NT2/D1 (cell line): ENCODE data around the gene IMPA2.

Source experiments
- DNase-seq: peaks from one replicate; pipeline ENCODE4 v3.0.0-alpha.2; 2011; ENCODE audit warnings: low read depth, low spot score
- H3K27me3 ChIP-seq: 2 replicates; pipeline ENCODE4 v1.6.0; 2011; ENCODE audit warnings: mild to moderate bottlenecking; ENCODE audit not compliant: insufficient read length, insufficient read depth
- H3K36me3 ChIP-seq: 2 replicates; pipeline ENCODE4 v1.6.1; 2011; ENCODE audit warnings: mild to moderate bottlenecking, low read length, mixed read lengths; ENCODE audit not compliant: insufficient read depth, insufficient read length
- H3K4me1 ChIP-seq: 2 replicates; pipeline ENCODE4 v1.5.1; 2011; ENCODE audit not compliant: insufficient read depth, insufficient read length
- H3K4me3 ChIP-seq: 2 replicates; pipeline ENCODE4 v1.5.1; 2011; ENCODE audit warnings: low read depth; ENCODE audit not compliant: insufficient read length
- H3K9ac ChIP-seq: 2 replicates; pipeline ENCODE4 v1.6.0; 2011; ENCODE audit warnings: low read depth; ENCODE audit not compliant: insufficient read length
- H3K9me3 ChIP-seq: 2 replicates; pipeline ENCODE4 v1.5.1; 2011; ENCODE audit warnings: mild to moderate bottlenecking, low read length; ENCODE audit not compliant: insufficient read depth
- SUZ12 ChIP-seq: IDR thresholded peaks from 2 replicates; pipeline ENCODE4 v1.6.1; 2011; ENCODE audit not compliant: insufficient read length, insufficient read depth; ENCODE audit errors: extremely low read depth
- YY1 ChIP-seq: IDR thresholded peaks from 2 replicates; pipeline ENCODE4 v1.6.1; 2011; ENCODE audit not compliant: insufficient read length, insufficient read depth
- ZNF274 ChIP-seq: IDR thresholded peaks from 2 replicates; pipeline ENCODE4 v1.6.1; 2011; ENCODE audit warnings: mild to moderate bottlenecking, low read depth, low read length

Gene IMPA2

DNA sequence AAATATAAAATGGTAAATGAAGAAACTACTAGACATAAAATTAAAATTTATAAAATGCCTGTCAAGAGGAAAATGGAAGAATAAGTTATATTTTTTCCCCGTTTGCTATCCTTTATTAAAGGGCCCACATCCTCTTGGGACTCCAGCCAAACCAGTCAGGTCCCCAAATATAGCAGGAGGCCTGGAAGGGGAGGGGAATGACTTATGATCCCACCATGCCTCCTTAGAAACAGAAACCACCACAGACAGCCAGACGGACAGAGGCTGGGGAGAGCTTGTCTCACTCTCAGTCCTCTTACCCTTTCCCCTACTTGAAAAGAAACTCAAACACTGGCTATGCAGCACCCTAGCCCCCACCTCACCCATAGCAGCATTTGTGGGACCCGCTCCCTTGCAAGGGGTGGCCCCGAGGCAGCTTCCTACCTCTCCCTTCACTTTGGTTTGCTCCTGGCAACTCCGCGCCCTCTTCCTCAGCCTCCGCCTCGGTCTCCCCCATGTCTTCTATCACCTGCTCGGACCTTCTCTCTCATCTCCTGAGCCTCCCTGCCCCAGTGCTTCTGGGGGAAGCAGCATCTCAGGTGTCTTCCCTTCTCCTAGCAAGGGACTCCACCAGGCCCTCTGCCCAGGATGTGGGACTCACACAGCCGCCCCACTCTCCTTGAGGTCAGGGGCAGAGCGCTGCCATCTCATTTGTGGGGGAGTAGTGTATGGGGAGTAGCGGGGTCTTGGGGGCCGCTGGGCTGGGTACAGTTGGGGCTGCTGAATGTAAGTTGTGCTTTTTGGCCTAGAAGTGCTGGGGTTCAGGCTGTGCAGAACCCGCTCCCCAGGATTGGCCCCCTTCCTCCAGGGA is 75.0 kb downstream of the IMPA2 start:
- no peak for TF ChIP-seq SUZ12
- no peak for TF ChIP-seq YY1
- TF ChIP-seq ZNF274: no peak

DNA sequence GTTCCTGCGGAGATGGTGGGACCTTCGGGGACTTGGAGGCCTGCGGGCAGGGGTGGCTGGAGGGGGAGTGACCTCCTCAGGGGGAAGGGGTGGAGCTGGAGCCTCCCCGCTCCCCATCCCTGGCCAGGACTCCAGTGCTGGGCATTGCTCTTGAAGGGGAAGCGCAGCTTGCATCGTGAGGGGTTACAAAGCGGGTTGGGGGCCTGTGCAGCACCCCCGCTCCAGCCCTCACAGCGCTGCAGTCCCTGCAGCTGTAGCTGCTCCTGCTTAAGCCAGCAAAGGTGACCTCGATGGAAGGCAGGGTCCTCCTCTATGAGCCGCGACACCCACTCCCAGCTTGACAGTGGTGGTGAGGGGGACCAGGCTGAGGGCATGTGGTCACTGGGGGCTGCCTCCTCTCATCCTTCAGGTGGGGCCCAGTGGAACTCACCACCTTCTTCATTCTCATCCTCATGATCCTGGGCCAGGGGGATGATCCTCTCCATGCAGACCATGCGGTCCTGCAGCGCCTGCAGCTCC is 75.6 kb downstream of the IMPA2 start:
- H3K4me3 ChIP-seq: no peak overlapping the region
- no peaks in the 10 kb centered on the region for H3K27me3 ChIP-seq
- H3K4me1 ChIP-seq: no peaks in the 10 kb centered on the region
- no peak overlapping the region for H3K9ac ChIP-seq
- DNase-seq: no peak
- no peak for TF ChIP-seq SUZ12
- TF ChIP-seq YY1: no peak
- no peak for TF ChIP-seq ZNF274
- H3K36me3 ChIP-seq: no peaks in the 10 kb centered on the region
- peaks cover 24% of the 10 kb centered on the region; the same call in 1 of the 2 replicates for H3K9me3 ChIP-seq

More for the DNA sequence above, 75.0 kb downstream of the IMPA2 start:
- Histone ChIP-seq H3K9me3 (peaks cover 17% of the 10 kb centered on the region; the same call in 1 of the 2 replicates), H3K27me3 (no peaks in the 10 kb centered on the region), H3K4me3 (no peak overlapping the region), H3K36me3 (no peaks in the 10 kb centered on the region), H3K4me1 (no peaks in the 10 kb centered on the region), H3K9ac (no peak overlapping the region)
- no peak for DNase-seq

DNA sequence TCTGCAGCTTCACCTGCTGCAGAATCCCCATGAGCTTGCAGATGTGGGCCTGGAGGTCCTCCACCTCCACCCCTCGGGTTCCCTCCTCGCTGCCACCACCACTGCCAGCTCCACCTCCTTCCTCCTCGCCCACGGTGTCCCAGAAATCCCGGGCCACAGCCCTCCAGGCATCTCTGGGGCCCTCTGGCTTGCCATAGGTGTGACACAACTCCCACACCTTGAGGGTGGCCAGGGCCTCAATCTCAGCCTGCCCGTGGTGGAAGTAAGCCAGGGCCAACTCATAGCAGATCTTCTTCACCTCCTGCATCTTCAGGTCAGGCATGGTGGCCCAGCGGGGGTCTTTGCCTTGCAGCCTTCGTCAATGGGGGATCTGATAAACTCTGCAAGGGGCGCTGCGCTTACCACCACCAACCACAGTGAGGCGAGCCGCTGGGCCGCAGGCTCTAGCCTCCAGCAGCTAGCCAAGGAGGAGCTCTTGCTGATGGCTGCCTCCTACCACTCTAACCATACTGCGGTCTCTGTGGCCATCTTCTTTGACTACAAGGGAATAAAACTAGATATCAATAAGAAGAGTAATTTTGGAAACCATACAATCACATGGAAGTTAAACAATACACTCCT is 76.2 kb downstream of the IMPA2 start:
- H3K9me3 ChIP-seq: peaks cover 30% of the 10 kb centered on the region; the same call in 1 of the 2 replicates
- no peak for TF ChIP-seq ZNF274
- TF ChIP-seq SUZ12: no peak
- no peak for TF ChIP-seq YY1

DNA sequence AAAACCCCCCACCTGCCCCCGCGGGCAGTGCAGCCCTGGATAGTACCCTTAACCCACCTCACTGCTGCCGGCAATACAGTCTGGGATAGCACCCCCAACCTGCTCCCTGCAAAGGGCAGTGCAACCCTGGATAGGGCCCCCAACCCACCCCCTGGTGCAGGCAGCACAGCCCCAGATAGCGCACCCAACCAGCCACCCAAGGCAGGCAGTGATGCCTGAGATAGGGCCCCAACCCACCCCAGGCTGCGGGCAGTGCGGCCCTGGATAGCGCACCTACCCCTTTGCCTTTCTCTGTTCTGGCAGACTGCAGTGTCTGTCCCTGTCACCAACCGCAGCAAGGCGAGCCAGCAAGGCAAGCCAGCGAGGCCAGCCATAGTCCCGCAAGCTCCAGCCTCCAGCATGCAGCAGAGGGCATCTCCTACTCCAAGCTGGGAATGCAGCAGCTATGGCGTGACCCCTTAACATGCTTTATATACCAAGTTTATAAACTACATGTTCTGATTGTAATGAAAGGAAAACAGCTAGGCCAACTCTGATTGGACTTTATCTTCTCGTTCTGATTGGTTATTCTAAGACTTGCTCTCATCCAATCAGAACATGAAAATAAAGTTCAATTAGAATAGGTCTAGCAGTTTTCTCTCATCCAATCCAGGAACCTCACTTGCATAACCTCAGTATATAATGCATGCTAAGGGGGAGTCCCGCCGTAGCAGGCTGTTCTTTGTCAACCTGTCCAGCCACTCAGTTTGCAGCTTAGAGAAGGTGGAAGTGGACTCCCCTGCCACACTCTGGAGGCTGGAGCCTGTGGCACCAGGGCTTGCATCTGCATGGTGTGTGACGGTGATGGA is 78.3 kb downstream of the IMPA2 start:
- Histone ChIP-seq H3K4me3 (no peak overlapping the region), H3K4me1 (no peaks in the 10 kb centered on the region), H3K9me3 (peaks cover 42% of the 10 kb centered on the region; the same call in 1 of the 2 replicates), H3K27me3 (no peaks in the 10 kb centered on the region), H3K36me3 (no peaks in the 10 kb centered on the region), H3K9ac (no peak overlapping the region)
- no peak for DNase-seq
- TF ChIP-seq SUZ12 (no peak), YY1 (no peak), ZNF274 (no peak)

More for the DNA sequence above, 76.2 kb downstream of the IMPA2 start:
- no peaks in the 10 kb centered on the region for H3K27me3 ChIP-seq
- no peaks in the 10 kb centered on the region for H3K4me1 ChIP-seq
- no peak overlapping the region for H3K4me3 ChIP-seq
- H3K9ac ChIP-seq: no peak overlapping the region
- no peak for DNase-seq
- no peaks in the 10 kb centered on the region for H3K36me3 ChIP-seq

DNA sequence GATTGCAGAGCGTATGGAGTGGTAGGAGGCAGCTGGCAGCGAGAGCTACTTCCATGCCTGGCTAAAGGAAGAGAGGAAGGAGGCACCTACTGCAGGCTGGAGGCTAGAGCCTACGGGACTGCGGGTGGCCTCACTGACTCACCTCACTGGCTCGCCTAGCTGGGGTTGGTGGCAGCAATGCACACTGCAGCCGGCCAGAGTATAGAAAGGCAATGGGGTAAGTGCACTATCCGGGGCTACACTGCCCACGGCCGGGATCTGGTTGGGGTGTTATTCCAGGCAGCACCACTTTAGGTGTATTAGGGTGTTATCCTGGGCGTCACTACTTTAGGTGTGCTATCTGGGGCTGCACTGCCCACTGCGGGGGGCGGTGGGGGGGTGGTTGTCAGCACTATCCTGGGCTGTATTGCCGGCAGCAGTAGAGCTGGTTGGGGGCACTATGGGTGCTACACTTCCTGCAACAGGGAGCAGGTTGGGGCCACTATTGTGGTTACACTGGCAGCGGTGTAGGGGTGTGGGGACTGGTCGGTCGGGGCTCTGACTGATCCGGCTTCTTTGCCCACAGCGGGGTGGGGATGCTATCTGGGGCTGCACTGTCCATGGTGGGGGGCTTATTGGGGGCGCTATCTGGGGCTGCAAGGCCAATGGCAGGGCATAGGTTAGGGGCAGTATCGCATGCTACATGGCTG is 79.0 kb downstream of the IMPA2 start:
- Histone ChIP-seq H3K4me1 (no peaks in the 10 kb centered on the region), H3K9ac (no peak overlapping the region), H3K36me3 (no peaks in the 10 kb centered on the region), H3K4me3 (no peak overlapping the region), H3K9me3 (peaks cover 42% of the 10 kb centered on the region; the same call in 1 of the 2 replicates), H3K27me3 (no peaks in the 10 kb centered on the region)
- TF ChIP-seq YY1 (no peak), ZNF274 (no peak), SUZ12 (no peak)
- DNase-seq: no peak

DNA sequence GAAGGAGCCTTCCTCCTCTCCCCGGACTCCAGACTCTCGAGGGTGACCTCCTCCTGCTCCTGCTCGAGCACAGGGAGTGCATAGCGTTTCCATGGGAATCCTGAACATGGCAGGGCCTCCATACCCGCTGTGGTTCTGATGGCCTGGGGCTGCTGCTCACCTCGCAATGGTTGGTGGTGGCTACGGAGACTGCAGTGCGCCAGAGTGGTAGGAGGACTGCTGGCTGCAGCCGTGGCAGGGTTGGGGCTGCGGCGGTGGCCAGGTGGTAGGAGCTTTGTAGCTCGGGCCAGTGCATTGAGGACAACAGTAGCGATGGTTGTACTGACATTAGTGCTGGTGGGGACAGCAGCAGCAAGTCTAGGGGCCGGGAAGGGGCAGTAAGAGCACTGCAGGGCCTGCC is 80.4 kb downstream of the IMPA2 start:
- Histone ChIP-seq H3K27me3 (no peaks in the 10 kb centered on the region), H3K4me1 (no peaks in the 10 kb centered on the region), H3K36me3 (no peaks in the 10 kb centered on the region), H3K9ac (no peak overlapping the region), H3K4me3 (no peak overlapping the region), H3K9me3 (peaks cover 42% of the 10 kb centered on the region; the same call in 1 of the 2 replicates)
- DNase-seq: no peak
- TF ChIP-seq YY1 (no peak), ZNF274 (no peak), SUZ12 (no peak)
